Measurements from ENCODE around the gene MED23.

MED23 gene

GRCh38 chr6:131628726-131629125, 684 bp upstream of the MED23 start:
- H3K23ac ChIP-seq (ENCODE audit: low read length), result no peak overlapping the region
- H2BK120ac ChIP-seq (ENCODE audit: low read depth, low read length), result no peak overlapping the region
- H3K36me3 ChIP-seq (ENCODE audit: control insufficient read depth, insufficient read depth, low read length), result no peaks in the 10 kb centered on the region
- no peak overlapping the region for H3K18ac ChIP-seq (ENCODE audit: low read length)
- no peaks in the 10 kb centered on the region for H3K79me2 ChIP-seq (ENCODE audit: control insufficient read depth, insufficient read depth, low read length)
- no peak overlapping the region for H4K8ac ChIP-seq (ENCODE audit: low read depth, low read length)
- no peak overlapping the region for H4K5ac ChIP-seq (ENCODE audit: low read length)
- no peak overlapping the region for H3K9ac ChIP-seq (ENCODE audit: low read length)
- H3K4ac ChIP-seq (ENCODE audit: low read depth, low read length), result no peak overlapping the region
- H3K56ac ChIP-seq (ENCODE audit: low read length), result no peak overlapping the region
- H2AK5ac ChIP-seq (ENCODE audit: low read length), result no peak overlapping the region
- H3K4me1 ChIP-seq (ENCODE audit: control insufficient read depth, low read depth, low read length), result no peaks in the 10 kb centered on the region
- H2BK5ac ChIP-seq (ENCODE audit: low read length), result no peak overlapping the region
- no peaks in the 10 kb centered on the region for H3K27me3 ChIP-seq (ENCODE audit: insufficient read depth, low read length, poor library complexity)
- no peak overlapping the region for H3K27ac ChIP-seq (ENCODE audit: low read depth, low read length)
- H3K4me3 ChIP-seq (ENCODE audit: low read length), result no peak overlapping the region
- no peak overlapping the region for H2BK15ac ChIP-seq (replicated peaks; ENCODE audit: low read depth)
- WGBS (ENCODE audit: extremely low coverage, insufficient coverage, low lambda C conversion rate), result no CpG with 5 or more reads among the region's 1 CpG
- no peak for DNase-seq
- peaks cover 2% of the 10 kb centered on the region for H3K79me1 ChIP-seq (ENCODE audit: low read length)
- H3K4me2 ChIP-seq (ENCODE audit: low read length), result no peak overlapping the region

- H3K27ac ChIP-seq (ENCODE audit: low read depth, low read length), result no peak overlapping the region
- H3K4me2 ChIP-seq (ENCODE audit: low read length), result no peak overlapping the region
- H2AK5ac ChIP-seq (ENCODE audit: low read length), result no peak overlapping the region
- H3K79me2 ChIP-seq (ENCODE audit: control insufficient read depth, insufficient read depth, low read length), result no peaks in the 10 kb centered on the region
- H3K23ac ChIP-seq (ENCODE audit: low read length), result no peak overlapping the region
- no peaks in the 10 kb centered on the region for H3K79me1 ChIP-seq (ENCODE audit: low read length)
- no peak overlapping the region for H2BK15ac ChIP-seq (replicated peaks; ENCODE audit: low read depth)
- no peak overlapping the region for H3K56ac ChIP-seq (ENCODE audit: low read length)
- DNase-seq, result no peak
- no peaks in the 10 kb centered on the region for H3K4me1 ChIP-seq (ENCODE audit: control insufficient read depth, low read depth, low read length)
- no peak overlapping the region for H4K8ac ChIP-seq (ENCODE audit: low read depth, low read length)
- no peaks in the 10 kb centered on the region for H3K27me3 ChIP-seq (ENCODE audit: insufficient read depth, low read length, poor library complexity)
- H3K4me3 ChIP-seq (ENCODE audit: low read length), result no peak overlapping the region
- no peak overlapping the region for H2BK120ac ChIP-seq (ENCODE audit: low read depth, low read length)
- no peak overlapping the region for H4K5ac ChIP-seq (ENCODE audit: low read length)
- no peak overlapping the region for H3K18ac ChIP-seq (ENCODE audit: low read length)
- H3K36me3 ChIP-seq (ENCODE audit: control insufficient read depth, insufficient read depth, low read length), result peaks cover 2% of the 10 kb centered on the region
- no peak overlapping the region for H2BK5ac ChIP-seq (ENCODE audit: low read length)
- no peak overlapping the region for H3K9ac ChIP-seq (ENCODE audit: low read length)
- H3K4ac ChIP-seq (ENCODE audit: low read depth, low read length), result no peak overlapping the region
- WGBS (ENCODE audit: extremely low coverage, insufficient coverage, low lambda C conversion rate), result no CpG with 5 or more reads among the region's 4 CpGs
These were observed 12.8 kb downstream of the MED23 start for GRCh38 chr6:131615275-131615674.

GRCh38 chr6:131613296-131613925, 14.6 kb downstream of the MED23 start:
- Histone ChIP-seq H3K4ac (ENCODE audit: low read depth, low read length) (no peak overlapping the region), H2BK5ac (ENCODE audit: low read length) (no peak overlapping the region), H4K8ac (ENCODE audit: low read depth, low read length) (no peak overlapping the region), H2AK5ac (ENCODE audit: low read length) (no peak overlapping the region), H3K18ac (ENCODE audit: low read length) (no peak overlapping the region), H2BK120ac (ENCODE audit: low read depth, low read length) (no peak overlapping the region), H3K23ac (ENCODE audit: low read length) (no peak overlapping the region), H3K4me3 (ENCODE audit: low read length) (no peak overlapping the region), H3K79me2 (ENCODE audit: control insufficient read depth, insufficient read depth, low read length) (no peaks in the 10 kb centered on the region), H3K36me3 (ENCODE audit: control insufficient read depth, insufficient read depth, low read length) (peaks cover 4% of the 10 kb centered on the region), H3K9ac (ENCODE audit: low read length) (no peak overlapping the region), H3K79me1 (ENCODE audit: low read length) (no peaks in the 10 kb centered on the region), H3K27me3 (ENCODE audit: insufficient read depth, low read length, poor library complexity) (no peaks in the 10 kb centered on the region), H3K56ac (ENCODE audit: low read length) (no peak overlapping the region), H2BK15ac (replicated peaks; ENCODE audit: low read depth) (no peak overlapping the region), H3K27ac (ENCODE audit: low read depth, low read length) (no peak overlapping the region), H3K4me1 (ENCODE audit: control insufficient read depth, low read depth, low read length) (no peaks in the 10 kb centered on the region), H3K4me2 (ENCODE audit: low read length) (no peak overlapping the region), H4K5ac (ENCODE audit: low read length) (no peak overlapping the region)
- no CpG with 5 or more reads among the region's 5 CpGs for WGBS (ENCODE audit: extremely low coverage, insufficient coverage, low lambda C conversion rate)
- DNase-seq, result no peak

- Histone ChIP-seq H3K79me1 (ENCODE audit: low read length) (no peaks in the 10 kb centered on the region), H3K18ac (ENCODE audit: low read length) (no peak overlapping the region), H3K4me3 (ENCODE audit: low read length) (no peak overlapping the region), H2BK120ac (ENCODE audit: low read depth, low read length) (no peak overlapping the region), H4K5ac (ENCODE audit: low read length) (no peak overlapping the region), H3K56ac (ENCODE audit: low read length) (no peak overlapping the region), H3K36me3 (ENCODE audit: control insufficient read depth, insufficient read depth, low read length) (peaks cover 7% of the 10 kb centered on the region), H3K79me2 (ENCODE audit: control insufficient read depth, insufficient read depth, low read length) (no peaks in the 10 kb centered on the region), H2AK5ac (ENCODE audit: low read length) (no peak overlapping the region), H3K27me3 (ENCODE audit: insufficient read depth, low read length, poor library complexity) (no peaks in the 10 kb centered on the region), H3K4me2 (ENCODE audit: low read length) (no peak overlapping the region), H3K9ac (ENCODE audit: low read length) (no peak overlapping the region), H2BK5ac (ENCODE audit: low read length) (no peak overlapping the region), H2BK15ac (replicated peaks; ENCODE audit: low read depth) (no peak overlapping the region), H3K27ac (ENCODE audit: low read depth, low read length) (no peak overlapping the region), H4K8ac (ENCODE audit: low read depth, low read length) (no peak overlapping the region), H3K23ac (ENCODE audit: low read length) (no peak overlapping the region), H3K4ac (ENCODE audit: low read depth, low read length) (no peak overlapping the region), H3K4me1 (ENCODE audit: control insufficient read depth, low read depth, low read length) (no peaks in the 10 kb centered on the region)
- no peak for DNase-seq
- WGBS (ENCODE audit: extremely low coverage, insufficient coverage, low lambda C conversion rate), result no CpG with 5 or more reads among the region's 1 CpG
These were observed 25.2 kb downstream of the MED23 start for GRCh38 chr6:131602781-131603312.

- Histone ChIP-seq H3K79me1 (ENCODE audit: low read length) (no peaks in the 10 kb centered on the region), H3K4me1 (ENCODE audit: control insufficient read depth, low read depth, low read length) (no peaks in the 10 kb centered on the region), H2BK120ac (ENCODE audit: low read depth, low read length) (no peak overlapping the region), H3K79me2 (ENCODE audit: control insufficient read depth, insufficient read depth, low read length) (no peaks in the 10 kb centered on the region), H3K4ac (ENCODE audit: low read depth, low read length) (no peak overlapping the region), H3K4me2 (ENCODE audit: low read length) (no peak overlapping the region), H3K9ac (ENCODE audit: low read length) (no peak overlapping the region), H4K5ac (ENCODE audit: low read length) (no peak overlapping the region), H3K56ac (ENCODE audit: low read length) (no peak overlapping the region), H3K18ac (ENCODE audit: low read length) (no peak overlapping the region), H3K36me3 (ENCODE audit: control insufficient read depth, insufficient read depth, low read length) (peaks cover 7% of the 10 kb centered on the region), H3K27me3 (ENCODE audit: insufficient read depth, low read length, poor library complexity) (no peaks in the 10 kb centered on the region), H3K27ac (ENCODE audit: low read depth, low read length) (no peak overlapping the region), H2AK5ac (ENCODE audit: low read length) (no peak overlapping the region), H3K23ac (ENCODE audit: low read length) (no peak overlapping the region), H3K4me3 (ENCODE audit: low read length) (no peak overlapping the region), H2BK5ac (ENCODE audit: low read length) (no peak overlapping the region), H2BK15ac (replicated peaks; ENCODE audit: low read depth) (no peak overlapping the region), H4K8ac (ENCODE audit: low read depth, low read length) (no peak overlapping the region)
- no peak for DNase-seq
- no CpG with 5 or more reads among the region's 4 CpGs for WGBS (ENCODE audit: extremely low coverage, insufficient coverage, low lambda C conversion rate)
These were observed 27.3 kb downstream of the MED23 start for GRCh38 chr6:131600716-131601115.

- Histone ChIP-seq H3K36me3 (ENCODE audit: control insufficient read depth, insufficient read depth, low read length) (peaks cover 5% of the 10 kb centered on the region), H3K9ac (ENCODE audit: low read length) (no peak overlapping the region), H2BK5ac (ENCODE audit: low read length) (no peak overlapping the region), H3K23ac (ENCODE audit: low read length) (no peak overlapping the region), H3K4me3 (ENCODE audit: low read length) (no peak overlapping the region), H3K79me2 (ENCODE audit: control insufficient read depth, insufficient read depth, low read length) (no peaks in the 10 kb centered on the region), H3K79me1 (ENCODE audit: low read length) (no peaks in the 10 kb centered on the region), H3K27me3 (ENCODE audit: insufficient read depth, low read length, poor library complexity) (no peaks in the 10 kb centered on the region), H3K4me1 (ENCODE audit: control insufficient read depth, low read depth, low read length) (no peaks in the 10 kb centered on the region), H3K4ac (ENCODE audit: low read depth, low read length) (no peak overlapping the region), H2AK5ac (ENCODE audit: low read length) (no peak overlapping the region), H2BK15ac (replicated peaks; ENCODE audit: low read depth) (no peak overlapping the region), H2BK120ac (ENCODE audit: low read depth, low read length) (no peak overlapping the region), H3K56ac (ENCODE audit: low read length) (no peak overlapping the region), H3K27ac (ENCODE audit: low read depth, low read length) (no peak overlapping the region), H4K8ac (ENCODE audit: low read depth, low read length) (no peak overlapping the region), H3K4me2 (ENCODE audit: low read length) (no peak overlapping the region), H3K18ac (ENCODE audit: low read length) (no peak overlapping the region), H4K5ac (ENCODE audit: low read length) (no peak overlapping the region)
- WGBS (ENCODE audit: extremely low coverage, insufficient coverage, low lambda C conversion rate), result no CpG with 5 or more reads among the region's 3 CpGs
- DNase-seq, result peak; percentile 5
These were observed 30.6 kb downstream of the MED23 start for GRCh38 chr6:131597446-131597845.

Data from mesendoderm (in vitro differentiated cells).